Measurements from ENCODE around the gene RASSF7. TPM values are rescaled to one million over a fixed set of nuclear protein-coding genes. Genes with fewer than 3 reads are reported as not detected.

Gene RASSF7
- total and polyA plus RNA-seq, 7 donors, result 0.65 to 1.4 (median 0.92) TPM; not detected in 1

DNA sequence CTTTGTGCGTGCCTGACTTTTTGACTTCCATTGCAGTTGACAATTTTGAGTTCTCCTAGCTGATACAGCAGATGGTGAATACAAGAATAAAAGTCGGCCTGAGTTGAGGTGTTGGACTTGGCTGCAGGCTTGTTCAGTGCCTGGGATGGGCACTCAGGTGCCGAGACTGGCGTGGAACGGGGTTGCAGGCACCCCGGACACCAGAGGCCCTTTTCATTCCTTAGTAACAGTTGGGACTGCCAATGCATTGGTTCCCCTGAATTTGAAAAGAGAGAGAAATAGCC, 16.8 kb downstream of the RASSF7 start:
- Histone ChIP-seq H3K27ac (peak overlapping the region; percentile 97), H3K4me3 (peak overlapping the region; percentile 98), H3K9me3 (no peaks in the 10 kb centered on the region), H3K36me3 (ENCODE audit: insufficient read depth in 1 of 2, low read depth in 1 of 2) (peaks cover 0 to 14% of the 10 kb centered on the region in 2 donors), H3K27me3 (ENCODE audit: insufficient read depth in 3 of 3, low read length in 2 of 3) (no peaks in the 10 kb centered on the region), H3K4me1 (peaks cover 47% of the 10 kb centered on the region)
- intact Hi-C loops (cut with DNase I), result loop anchor here (2.0 to 10.0 kb wide), 3 partner anchors 33 to 117 kb away; partner anchors contain the start of genes DEAF1 (in 1 of the 2), SCT (in 1 of the 2) and TMEM80 (in 1 of the 2)
- no peak for TF ChIP-seq CTCF (IDR thresholded peaks at IDR 0.05)
- WGBS, 3 donors, result 53 to 64% (median 56%) methylated on average over 6 of the region's 6 CpGs
- ATAC-seq (no peak), DNase-seq (no peak)

DNA sequence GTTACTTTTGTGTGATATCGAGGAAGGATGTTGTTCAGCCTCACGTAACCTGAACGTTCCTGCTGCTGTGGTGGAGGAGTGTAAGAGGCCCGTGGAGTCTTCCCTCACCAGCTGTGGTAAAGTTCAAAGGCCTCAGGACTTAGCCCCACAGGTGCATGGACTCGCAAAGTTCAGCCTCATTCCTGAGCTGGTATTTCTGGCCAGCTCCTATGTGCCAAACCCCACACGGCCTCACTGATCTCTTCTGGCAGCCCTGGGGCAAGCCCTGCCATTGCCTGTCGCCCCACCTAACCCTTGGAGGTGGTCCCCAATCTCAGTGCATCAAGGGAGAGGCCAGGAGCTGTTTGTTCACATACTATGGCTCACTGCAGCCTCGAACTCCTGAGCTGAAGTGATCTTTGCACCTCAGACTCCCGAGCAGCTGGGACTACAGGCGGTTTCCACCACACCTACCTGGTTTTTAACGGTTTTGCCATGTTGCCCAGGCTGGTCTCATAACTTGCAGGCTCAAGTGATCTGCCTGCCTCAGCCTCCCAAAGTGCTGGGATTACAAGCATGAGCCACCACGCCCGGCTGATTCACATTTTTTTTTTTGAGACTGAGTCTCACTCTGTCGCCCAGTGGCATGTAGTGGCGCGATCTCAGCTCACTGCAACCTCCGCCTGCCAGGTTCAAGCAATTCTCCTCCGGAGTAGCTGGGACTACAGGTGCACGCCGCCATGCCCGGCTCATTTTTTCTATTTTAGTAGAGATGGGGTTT, 17.7 kb downstream of the RASSF7 start:
- intact Hi-C loops (cut with DNase I), result loop anchor here (5.0 to 10.0 kb wide), 2 partner anchors 49 to 116 kb away; partner anchors contain the start of genes DEAF1 (in 1 of the 2), SCT (in 1 of the 2) and TMEM80 (in 1 of the 2)
- Histone ChIP-seq H3K36me3 (ENCODE audit: insufficient read depth in 1 of 2, low read depth in 1 of 2) (peaks cover 0 to 23% of the 10 kb centered on the region in 2 donors), H3K9me3 (no peaks in the 10 kb centered on the region), H3K27ac (peak overlapping the region; percentile 97), H3K4me3 (peak overlapping the region; percentile 98), H3K4me1 (peaks cover 46% of the 10 kb centered on the region), H3K27me3 (ENCODE audit: insufficient read depth in 3 of 3, low read length in 2 of 3) (no peaks in the 10 kb centered on the region)
- 59 to 65% (median 60%) methylated on average over 21 of the region's 21 CpGs for WGBS, 3 donors
- no peak for ATAC-seq
- no peak for DNase-seq
- TF ChIP-seq CTCF (IDR thresholded peaks at IDR 0.05), result no peak

- Histone ChIP-seq H3K4me3 (no peak overlapping the region), H3K4me1 (peaks cover 39% of the 10 kb centered on the region), H3K9me3 (no peaks in the 10 kb centered on the region), H3K27me3 (ENCODE audit: insufficient read depth in 3 of 3, low read length in 2 of 3) (no peaks in the 10 kb centered on the region), H3K36me3 (ENCODE audit: insufficient read depth in 1 of 2, low read depth in 1 of 2) (peaks cover 0 to 38% of the 10 kb centered on the region in 2 donors), H3K27ac (no peak overlapping the region)
- DNase-seq, result no peak
- intact Hi-C loops (cut with DNase I), result loop anchor here (5.0 to 10.0 kb wide), 2 partner anchors 47 to 115 kb away; partner anchors contain the start of genes DEAF1 (in 1 of the 2), SCT (in 1 of the 2) and TMEM80 (in 1 of the 2)
- 67 to 76% (median 73%) methylated on average over 20 of the region's 20 CpGs for WGBS, 3 donors
- no peak for ATAC-seq
- TF ChIP-seq CTCF (IDR thresholded peaks at IDR 0.05), result no peak
Observed at GRCh38 chr11:579830-580601, 19.2 kb downstream of the RASSF7 start.

DNA sequence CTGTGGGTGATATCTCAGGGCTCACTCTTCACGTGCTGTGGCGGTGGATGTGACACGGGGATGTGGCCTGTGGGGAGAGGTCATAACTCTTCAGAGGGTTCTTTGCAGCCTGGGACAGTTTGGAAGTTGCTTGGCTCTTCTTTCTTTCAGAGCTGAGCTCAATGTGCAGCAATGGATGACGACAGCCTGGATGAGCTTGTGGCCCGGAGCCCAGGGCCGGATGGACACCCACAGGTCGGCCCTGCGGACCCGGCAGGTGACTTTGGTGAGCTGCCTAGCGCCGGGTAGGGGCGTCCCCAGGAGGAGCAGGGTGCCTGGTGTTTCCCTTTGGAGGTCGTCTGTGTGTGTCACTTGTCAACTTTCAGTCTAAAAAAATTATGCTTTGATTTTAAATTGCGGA, 20.6 kb downstream of the RASSF7 start:
- ATAC-seq, result peak in 1 of 4 donors; percentile 34
- no peak for DNase-seq
- Histone ChIP-seq H3K4me3 (no peak overlapping the region), H3K36me3 (ENCODE audit: insufficient read depth in 1 of 2, low read depth in 1 of 2) (peaks cover 0 to 46% of the 10 kb centered on the region in 2 donors), H3K9me3 (no peaks in the 10 kb centered on the region), H3K27me3 (ENCODE audit: insufficient read depth in 3 of 3, low read length in 2 of 3) (no peaks in the 10 kb centered on the region), H3K4me1 (peaks cover 37% of the 10 kb centered on the region), H3K27ac (peak overlapping the region; percentile 4)
- no peak for TF ChIP-seq CTCF (IDR thresholded peaks at IDR 0.05)
- WGBS, 3 donors, result 63 to 81% (median 75%) methylated on average over 14 of the region's 14 CpGs
- intact Hi-C loops (cut with DNase I), result no loop called here
